T-helper 9 cell (primary cell): Measurements from ENCODE around the gene FARSB.

Source experiments
- DNase-seq: peaks from one replicate; pipeline ENCODE4 v3.0.0-alpha.2; 2020

Gene FARSB

DNA sequence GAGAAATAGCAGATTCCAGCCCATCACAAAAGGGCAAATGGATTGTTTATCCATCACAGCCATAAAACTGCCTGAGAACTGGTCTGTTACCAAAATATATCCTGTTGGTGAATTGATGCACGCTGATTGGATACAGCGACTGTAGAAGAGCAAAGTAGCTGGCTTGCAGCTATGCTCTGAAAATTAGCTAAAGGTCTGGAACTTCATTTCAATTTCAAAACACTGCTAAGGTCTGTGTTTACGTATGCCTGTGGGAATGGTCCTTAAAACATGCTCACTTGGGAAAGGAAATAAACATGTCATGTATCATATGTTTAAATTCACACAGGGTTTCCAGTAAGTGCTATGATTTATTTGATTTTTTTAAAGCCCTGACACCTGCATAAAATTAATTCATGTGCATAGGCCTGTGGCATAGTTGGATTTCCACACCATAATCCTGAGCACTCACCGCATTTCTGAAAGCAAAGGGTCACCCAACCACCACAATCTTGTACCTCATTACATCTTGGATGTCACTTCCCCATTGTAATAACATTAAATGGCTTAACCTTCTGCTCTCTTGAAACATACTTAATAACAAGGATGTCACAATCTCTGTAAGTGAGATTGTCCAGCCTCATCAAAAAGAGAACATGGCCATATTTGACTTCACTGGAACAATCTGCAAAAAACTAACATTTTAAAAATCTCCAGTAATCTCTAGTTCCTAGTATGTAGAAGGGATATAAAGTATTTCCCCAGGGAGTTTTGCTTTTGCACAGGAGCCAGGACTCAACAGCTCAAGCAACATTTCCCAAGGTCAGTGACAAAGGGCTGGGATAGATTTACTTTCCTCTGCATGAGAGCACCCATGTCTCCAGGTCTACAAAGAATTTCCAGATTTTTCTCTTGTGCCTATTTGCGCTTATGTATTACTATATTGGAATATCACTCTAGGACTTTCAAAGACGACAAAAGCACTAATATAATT is 109.8 kb downstream of the FARSB start:
- no peak for DNase-seq

DNA sequence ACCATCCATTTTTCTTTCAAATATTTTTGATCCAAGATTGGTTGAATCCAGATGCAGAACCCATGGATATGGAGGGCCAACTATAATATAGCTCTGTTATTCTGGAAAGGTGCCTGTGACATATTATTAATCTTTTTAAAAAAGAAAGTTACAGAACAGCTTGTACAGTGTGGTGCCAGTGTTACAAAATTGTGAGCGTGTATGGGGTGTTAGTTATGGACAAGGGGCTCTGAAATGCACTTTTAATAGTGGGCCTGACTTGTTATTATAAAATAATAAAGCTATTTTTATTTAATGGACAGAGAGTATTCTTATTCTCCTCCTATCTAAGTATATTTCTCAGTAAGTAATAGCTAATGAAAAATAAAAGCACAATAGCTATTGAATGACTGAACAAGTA is 111.2 kb downstream of the FARSB start:
- no peak for DNase-seq

DNA sequence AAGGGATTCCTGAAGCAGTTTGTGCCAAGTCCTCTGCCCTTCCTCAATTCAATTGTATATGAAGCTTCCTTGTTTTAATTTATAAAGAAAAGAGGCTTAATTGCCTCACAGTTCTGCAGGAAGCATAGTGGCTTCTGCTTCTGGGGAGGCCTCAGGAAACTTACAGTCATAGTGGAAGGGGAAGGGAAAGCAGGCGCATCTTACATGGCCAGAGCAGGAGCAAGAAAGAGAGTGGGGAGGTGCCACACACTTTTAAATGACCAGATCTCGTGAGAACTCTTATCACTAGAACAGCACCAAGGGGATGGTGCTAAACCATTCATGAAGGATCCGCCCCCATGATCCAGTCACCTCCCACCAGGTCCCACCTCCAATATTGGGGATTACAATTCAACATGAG is 117.4 kb downstream of the FARSB start:
- no peak for DNase-seq

DNA sequence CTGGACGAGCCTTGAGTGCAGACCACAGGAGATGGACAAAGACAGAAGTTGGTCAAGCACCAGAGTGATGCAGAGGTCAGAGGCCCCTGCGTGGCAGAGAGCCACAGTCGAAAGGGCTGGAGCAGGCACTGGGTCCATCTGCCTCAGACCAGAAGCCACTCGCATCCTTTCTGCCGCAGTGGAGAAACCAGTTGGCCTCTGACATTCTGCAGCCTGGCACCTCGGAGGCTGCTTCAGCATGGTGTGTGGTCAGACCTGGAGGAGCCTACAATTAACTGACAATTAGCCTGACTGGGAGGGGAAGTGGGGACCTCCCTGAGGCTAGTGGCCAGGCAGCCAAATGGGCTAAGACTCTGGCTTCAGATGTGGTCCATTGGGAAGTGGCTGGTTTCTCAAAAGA is 120.4 kb downstream of the FARSB start:
- DNase-seq, result no peak

DNA sequence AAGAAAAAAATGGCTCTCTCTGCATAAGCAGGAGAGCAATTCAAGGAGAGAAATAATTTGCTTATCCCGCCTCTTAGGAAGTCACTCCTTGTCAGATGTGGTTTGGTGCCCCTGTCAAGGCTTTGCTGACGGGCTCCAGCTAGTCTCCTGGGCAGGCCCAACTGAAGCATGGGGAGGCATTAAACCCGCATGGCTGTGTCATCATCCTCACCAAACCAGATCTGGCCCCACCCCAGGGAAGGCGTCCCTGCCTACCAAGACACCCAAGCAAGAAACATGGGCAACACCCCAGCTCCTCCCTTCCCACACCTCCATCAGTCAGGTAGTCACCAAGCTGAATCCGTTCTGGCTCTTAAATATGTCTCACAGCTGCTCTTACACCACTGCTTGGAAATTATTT is 123.6 kb downstream of the FARSB start:
- no peak for DNase-seq

DNA sequence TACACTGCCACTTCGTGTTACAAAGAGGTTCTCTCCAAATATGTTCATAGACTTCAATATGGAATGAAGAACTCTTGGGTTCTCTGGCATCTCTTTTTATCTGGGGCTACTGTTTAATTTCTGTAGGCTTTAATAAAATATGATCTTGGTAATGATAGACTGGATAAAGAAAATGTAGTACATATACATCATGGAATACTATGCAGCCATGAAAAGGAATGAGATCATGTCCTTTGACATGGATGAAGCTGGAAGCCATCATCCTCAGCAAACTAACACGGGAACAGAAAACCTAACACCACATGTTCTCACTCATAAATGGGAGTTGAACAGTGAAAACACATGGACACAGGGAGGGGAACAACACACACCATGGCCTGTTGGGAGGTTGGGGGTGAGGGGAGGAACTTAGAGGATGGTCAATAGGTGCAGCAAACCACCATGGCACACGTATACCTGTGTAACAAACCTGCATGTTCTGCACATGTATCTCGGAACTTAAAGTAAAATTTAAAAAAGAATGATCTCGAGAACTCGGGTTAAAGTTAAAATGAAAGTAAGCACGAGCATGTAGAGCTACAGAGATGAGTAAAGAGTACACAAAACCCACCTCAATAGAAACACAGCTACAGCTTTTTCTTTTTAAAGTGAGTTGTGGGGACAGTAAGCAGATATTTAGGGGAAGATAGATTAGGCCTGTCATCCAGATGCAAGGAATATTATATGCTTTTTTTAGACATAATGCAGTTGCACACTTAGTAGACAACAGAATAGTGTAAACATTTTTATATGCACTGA is 129.2 kb downstream of the FARSB start:
- no peak for DNase-seq

DNA sequence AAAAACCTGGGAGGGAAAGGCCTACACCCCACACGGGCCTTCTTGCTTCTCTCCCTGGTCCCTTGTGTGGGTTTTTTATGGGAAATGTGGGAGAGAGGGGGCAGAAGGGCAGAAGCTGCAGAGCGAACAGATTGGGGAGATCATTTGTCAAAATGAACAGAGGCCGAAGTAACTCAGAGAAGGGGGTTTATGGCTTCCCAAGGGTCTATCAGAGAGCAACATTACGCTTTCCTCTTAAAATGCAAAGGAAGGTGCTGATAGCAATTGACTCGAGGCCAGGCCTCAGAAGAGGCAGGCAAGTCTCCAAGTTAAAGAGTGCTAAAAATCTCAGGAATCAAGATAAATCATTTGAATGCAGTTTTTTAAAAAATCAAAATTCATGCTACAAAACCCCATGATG is 130.1 kb downstream of the FARSB start:
- DNase-seq, result no peak

DNA sequence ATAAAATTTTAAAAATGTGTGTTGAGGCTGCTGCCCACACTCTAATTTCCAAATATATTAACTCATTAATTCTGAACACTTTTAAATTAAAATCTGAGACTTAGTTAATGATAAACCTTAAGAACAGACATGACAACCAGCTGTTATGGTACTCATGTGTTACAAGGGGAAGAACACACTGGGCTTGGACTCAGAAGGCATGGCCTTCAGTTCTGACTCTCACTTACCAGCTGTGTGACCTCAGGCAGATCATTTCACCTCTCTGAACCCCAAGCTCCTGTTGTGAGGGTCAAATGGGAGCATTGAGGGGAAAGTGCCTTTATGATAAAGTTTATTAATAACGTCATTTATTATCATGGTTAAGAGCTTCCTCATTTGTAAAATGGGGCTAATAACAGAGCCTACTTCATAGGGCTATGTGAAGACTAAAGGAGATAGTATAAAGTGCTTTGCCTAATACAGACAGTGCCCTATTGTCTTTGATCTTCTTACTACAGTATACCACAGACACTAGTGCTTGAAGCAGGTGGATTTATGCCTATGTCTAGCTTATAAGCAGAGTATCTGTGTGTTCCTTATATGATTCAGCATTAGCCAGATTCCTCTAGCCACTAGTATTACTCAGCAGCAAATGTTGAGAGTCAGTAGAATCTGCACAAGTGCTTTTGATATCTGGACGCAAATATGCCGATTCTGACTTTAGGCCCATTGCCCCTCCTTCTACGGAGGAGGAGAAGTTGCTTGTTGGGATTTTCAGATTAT is 131.9 kb downstream of the FARSB start:
- no peak for DNase-seq

DNA sequence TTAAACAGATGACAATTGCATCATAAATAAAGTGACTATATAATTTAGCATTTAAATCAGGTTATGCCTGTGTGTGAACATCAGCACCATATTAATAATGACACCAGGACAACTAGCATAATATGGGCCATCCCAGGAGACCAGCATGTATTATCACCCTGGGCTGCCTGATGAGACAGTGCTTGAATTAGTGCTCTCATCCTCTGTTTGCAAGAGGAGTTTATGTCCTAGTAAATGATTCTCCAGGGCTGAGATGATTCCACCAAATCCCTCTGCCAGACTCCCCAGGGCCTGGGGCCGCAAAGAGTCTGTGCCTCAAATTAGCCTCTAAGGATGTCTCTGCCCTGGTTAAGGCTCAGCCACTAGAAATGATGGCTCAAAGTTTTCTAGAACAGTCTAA is 133.8 kb downstream of the FARSB start:
- DNase-seq, result no peak

DNA sequence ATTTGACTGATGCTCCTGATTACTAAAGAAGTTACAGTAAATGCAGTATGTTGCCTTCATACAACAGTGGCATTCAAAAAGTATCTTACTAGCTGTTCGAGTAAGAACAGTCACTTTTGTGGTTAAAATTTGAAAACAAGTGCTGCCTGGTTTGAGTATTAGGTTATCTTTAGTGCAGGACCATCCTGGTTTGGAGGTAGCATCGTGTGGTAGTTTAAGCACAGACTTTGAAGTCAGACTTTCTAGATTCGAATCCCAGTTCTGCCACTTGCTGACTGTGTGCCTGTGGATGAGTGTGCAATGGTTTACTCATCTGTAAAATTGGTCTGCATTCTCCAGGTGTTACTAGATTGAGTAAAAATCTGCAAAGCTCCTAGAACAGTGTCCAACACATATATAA is 134.8 kb downstream of the FARSB start:
- DNase-seq, result no peak
